ENCODE measurements around the gene ATP5PB.
A peak's percentile ranks its signal among the peaks of the same experiment; 100 is the strongest.

Gene ATP5PB

GRCh38 chr1:111448918-111449702 lies at the start of gene ATP5PB, which contains the start of gene WDR77:
TSS of gene ATP5PB (plus strand) at chr1:111449464. CDS start at chr1:111449542, 78 bp downstream.
TSS of gene WDR77 (minus strand) at chr1:111449256. CDS start at chr1:111449169, 87 bp downstream.
- DNase-seq = peak; percentile 94

DNA sequence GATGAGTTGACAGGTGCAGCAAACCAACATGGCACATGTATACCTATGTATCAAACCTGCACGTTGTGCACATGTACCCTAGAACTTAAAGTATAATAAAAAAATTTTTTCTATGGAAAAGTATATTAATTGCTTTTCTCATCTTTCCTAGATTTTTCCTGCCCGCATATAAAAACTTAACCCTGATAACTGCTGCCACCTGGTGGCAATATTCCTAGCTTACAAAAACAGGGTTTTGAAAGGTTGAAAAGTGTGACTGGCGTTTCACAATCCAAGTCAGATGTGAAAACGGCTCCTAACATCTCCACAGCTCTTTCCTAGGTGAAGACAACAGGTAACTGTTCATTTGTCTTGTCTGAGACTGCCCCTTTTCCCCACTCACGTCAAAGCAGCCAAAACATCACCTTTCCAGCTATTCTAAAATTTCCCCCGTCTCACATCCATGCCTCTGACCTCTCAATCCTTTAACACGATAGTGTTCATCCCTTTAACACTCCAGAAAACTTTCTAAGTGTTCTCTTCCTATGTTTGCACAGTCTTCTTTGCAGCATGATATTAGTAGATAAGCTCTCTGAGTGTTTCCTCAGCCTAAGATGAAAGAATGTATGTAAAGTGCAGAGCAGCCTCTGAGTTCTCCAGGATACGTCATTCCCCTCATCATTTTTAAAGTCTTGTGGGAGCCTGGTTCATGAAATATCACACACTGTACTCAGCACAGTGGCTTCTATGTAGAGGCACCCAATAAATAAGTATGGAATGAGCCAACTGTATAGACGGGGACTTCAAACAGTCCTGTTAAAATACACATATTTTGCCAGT lies 49.3 kb upstream of the ATP5PB start:
- no peak for DNase-seq

DNA sequence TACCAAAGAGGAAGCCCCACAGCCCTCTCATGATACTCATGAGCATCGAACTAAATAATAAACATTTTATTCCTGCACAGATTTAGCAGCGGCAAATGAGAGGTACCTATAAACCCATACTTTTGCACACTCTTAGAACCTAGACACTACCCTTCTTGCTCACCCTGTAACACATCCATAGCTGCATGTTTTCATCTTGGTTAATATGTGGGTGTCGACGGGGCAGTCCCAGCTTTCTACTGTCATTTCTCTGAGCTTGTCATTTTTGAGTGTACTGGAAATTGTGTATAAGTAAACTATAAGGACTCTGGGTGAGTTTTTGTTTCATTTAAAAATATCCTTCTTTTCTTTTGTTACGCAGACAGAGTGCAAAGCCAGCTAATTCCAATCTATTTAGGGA lies 47.2 kb upstream of the ATP5PB start:
- DNase-seq = no peak

- DNase-seq = no peak
These were observed 44.7 kb upstream of the ATP5PB start for GRCh38 chr1:111404588-111404987.

DNA sequence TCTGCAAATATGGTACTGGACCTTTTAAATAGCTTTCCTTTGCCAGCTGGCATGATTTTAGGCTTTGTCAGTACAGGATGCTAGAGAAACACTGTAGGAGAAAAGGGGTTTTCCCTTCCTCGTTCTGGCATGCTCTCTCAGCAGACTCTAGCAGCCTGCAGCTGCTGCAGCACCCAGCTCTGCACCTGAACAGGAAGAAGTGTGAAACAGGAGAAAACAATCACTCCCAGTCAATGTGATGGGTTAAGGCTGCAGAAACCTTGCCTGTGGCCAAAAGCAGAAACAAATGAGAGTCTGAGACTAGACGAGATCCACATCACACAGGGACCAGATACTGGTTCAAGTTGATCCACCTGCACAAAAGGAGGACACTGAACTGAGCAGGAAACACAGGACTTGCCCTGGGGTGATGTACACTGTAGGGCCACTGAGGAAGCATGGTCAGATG lies 42.9 kb upstream of the ATP5PB start:
- DNase-seq = no peak

- no peak for DNase-seq
These were observed 42.0 kb upstream of the ATP5PB start for GRCh38 chr1:111407301-111407700.

DNA sequence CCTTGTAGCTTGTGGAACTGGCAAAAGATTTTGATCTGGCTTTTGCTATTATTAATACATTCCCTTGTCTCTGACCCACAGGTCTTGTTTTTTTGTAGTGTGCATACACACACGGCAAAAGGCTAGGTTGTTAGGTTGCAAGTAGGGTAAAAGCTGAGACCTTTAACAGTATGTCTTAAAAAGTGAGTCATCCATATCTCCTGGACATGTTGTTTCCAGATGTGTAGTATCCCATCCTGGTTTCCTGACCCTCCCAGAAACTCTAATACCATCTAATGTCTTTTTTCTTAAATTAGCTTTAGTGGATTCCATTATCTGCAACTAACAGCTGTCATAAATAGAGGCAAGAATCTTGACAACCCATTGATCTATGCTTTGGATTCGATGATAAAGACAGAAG lies 36.4 kb upstream of the ATP5PB start:
- no peak for DNase-seq

DNA sequence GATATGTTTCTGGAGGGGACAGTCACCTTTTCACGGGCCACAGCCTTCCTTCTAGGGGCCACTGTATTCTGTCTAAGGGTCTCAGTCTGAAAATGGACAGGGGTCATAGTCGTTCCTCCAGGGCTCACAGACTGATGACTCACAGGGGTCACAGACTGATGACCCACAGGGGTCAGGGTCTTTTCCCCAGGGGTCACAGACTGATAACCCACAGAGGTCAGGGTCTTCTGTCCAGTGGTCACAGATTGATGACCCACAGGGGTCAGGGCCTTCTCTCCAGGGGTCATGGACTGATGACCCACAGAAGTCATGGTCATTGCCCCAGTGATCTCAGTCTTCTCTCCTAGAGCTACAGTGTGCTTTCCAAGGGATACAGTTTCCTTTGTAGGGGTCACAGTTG lies 34.5 kb upstream of the ATP5PB start:
- no peak for DNase-seq

GRCh38 chr1:111415461-111415860 lies 33.8 kb upstream of the ATP5PB start:
- no peak for DNase-seq

GRCh38 chr1:111417755-111418154 lies 31.5 kb upstream of the ATP5PB start:
- DNase-seq = no peak

- no peak for DNase-seq
These were observed 30.2 kb upstream of the ATP5PB start for GRCh38 chr1:111419037-111419436.

DNA sequence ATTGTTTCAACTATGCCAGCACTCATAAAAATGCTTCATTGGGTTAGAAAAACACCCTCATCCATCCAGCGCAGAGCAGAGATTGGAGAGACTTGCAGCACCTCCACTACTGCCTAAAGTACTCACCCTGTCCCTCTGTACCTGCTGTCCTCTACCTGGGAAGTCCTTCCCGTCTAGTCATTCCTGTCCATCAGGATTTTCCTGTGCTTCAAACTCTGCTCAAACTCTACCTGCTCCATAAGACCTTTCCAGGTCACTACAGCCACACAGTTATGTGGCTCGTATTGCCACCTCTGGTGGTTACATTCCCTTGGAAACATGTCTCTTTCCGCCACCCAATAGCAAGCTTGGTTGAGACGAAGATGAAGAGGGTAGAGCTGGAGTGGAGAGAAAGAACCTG lies 28.9 kb upstream of the ATP5PB start:
- no peak for DNase-seq

DNA sequence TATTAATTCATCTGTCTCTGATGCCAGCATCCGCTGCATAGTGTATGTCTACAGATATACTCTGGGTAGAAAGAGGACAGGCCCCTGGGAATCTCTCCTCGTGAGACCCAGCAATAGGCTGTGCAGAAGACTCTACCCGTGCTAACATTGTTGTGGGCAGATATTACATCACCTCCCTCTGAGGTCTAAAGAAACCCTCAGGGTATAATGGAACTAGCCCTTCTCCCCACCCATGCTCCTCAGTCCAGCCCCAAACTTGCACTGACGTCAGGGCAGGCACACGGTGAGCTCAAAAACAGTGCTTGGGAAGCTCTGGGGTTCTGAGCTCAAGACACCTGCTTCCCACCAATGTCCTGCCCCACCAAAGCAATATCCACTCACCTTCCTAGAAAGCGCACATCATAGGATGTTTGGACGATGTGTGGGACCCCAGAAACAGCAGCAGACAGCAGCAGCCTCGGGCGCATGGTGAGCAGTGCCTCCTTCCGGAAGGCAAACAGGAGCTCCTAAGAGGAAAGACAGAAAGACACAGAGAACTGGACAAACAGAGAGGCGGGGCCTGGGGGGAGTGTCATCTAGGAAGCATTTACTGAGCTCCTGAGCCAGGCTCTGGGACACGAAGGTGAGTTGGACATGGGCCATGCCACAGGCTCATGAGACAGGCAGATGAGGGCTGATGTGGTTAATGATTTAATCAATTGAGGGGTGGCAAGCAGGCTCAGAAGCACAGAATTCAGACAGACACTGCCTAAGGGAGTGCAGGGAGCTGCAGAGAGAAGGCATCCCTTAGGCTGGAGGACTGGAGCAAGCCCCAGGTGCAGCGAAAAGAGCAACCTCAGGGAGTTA lies 26.5 kb upstream of the ATP5PB start:
- no peak for DNase-seq

- no peak for DNase-seq
These were observed 25.0 kb upstream of the ATP5PB start for GRCh38 chr1:111424281-111424680.

DNA sequence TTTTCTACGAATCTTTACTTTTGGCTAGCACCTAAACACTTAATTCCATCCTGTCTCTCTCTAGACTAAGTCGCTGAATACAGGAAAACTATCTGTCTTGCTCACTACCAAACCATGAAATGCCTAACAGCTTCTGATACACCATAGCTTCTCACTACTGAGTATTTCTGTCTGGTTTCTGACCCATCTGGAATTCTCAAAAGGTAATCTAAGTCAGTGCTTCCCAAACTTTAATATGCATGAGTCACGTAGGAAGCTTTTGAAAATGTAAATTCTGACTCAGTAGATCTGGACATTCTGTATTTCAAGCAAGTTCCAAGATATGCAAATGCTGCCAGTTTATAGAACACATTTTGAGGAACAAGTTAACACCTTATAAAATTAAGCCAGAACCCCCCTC lies 12.5 kb upstream of the ATP5PB start:
- DNase-seq = no peak

- DNase-seq = no peak
These were observed 9.6 kb upstream of the ATP5PB start for GRCh38 chr1:111439461-111440351.

GRCh38 chr1:111441573-111442192 lies 7.6 kb upstream of the ATP5PB start:
- DNase-seq = no peak

DNA sequence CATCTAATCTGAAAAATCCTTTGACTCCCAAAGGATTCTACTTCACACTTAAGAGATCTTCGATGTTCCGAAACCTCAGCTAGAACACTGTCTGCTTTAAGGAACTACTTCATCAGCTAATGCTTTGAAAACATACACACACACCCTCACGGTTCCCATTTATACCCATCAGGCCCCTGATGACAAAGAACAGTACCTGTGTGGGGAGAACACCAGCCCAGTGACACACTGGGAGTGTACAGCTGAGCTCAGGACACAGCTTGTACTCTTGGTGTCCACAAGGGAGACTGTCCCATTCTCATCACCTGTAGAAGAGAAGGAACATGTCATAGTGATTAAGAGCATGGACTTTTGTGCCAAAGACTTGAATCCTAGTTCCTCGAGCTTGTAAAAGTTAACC lies 6.8 kb upstream of the ATP5PB start:
- DNase-seq = no peak

DNA sequence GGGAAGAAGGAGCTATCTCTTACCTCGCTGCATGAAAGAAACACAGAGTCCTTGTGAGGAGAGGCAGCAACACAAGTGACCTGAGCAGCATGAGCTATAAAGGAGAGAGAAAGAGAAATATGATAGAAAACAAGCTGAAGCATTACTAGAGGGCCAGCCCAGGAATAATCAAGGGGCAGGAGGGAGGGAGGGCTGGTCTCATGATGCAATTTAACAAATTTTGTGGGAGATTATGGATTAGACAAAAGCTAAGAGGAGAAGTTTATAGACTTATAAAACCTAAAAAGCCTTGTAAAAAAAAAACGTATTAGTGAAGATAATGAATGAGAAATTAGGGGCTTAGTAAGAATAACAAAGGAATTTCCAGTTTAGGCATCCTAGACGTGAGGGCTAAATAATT lies 5.2 kb upstream of the ATP5PB start:
- no peak for DNase-seq

- no peak for DNase-seq
These were observed 2.7 kb upstream of the ATP5PB start for GRCh38 chr1:111446546-111446945.

All from NCI-H524 treated with DMSO at 0.1 percent for 48 hours (cell line).